ENCODE measurements around the gene SNX9. TPM values are rescaled to one million over a fixed set of nuclear protein-coding genes. Genes with fewer than 3 reads are reported as not detected.

The SNX9 gene
- polyA plus RNA-seq, 2 of the 4 experiments (the other 2 are of a cell fraction): 13.9 to 29.8 TPM

- no peak for TF ChIP-seq KDM1A (IDR thresholded peaks at IDR 0.05; ENCODE audit: low read depth)
- CTCF ChIA-PET: interaction anchor here (0.5 kb wide), 1 partner anchor 106 kb away, joined by 4 read pairs; no protein-coding TSS in a partner anchor
- Histone ChIP-seq H3K9me3 (no peaks in the 10 kb centered on the region), H3K27ac (no peak overlapping the region), H3K4me1 (no peaks in the 10 kb centered on the region), H3K4me2 (no peak overlapping the region), H3K4me3 (no peak overlapping the region)
- FAIRE-seq (no peak), ATAC-seq (no peak), DNase-seq (ENCODE audit: low read depth in 1 of 2, low spot score in 1 of 2) (no peak)
- 94% methylated on average over 16 of the region's 16 CpGs for WGBS (ENCODE audit: missing lambda C conversion rate)
- POLR2A ChIA-PET: no interaction called here
Observed at GRCh38 chr6:157943249-157943963, 120.4 kb downstream of the SNX9 start.

DNA sequence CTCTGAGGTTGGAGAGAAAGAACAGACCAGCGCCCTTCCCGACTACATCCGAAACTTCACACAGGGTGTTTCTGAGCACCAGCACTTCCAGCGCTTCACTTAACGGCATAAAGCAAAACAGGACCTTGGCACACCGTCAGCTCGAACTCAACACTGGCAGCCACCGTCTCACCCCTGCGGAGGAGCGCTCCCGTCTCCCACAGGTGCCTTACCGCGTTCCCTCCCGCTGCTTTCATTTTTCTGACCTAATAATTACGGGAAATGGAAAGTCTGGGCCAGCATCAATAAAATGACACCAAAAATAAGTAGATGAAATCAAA lies 120.9 kb downstream of the SNX9 start:
- ATAC-seq (no peak), DNase-seq (ENCODE audit: low read depth in 1 of 2, low spot score in 1 of 2) (no peak), FAIRE-seq (no peak)
- H3K4me1 ChIP-seq: no peaks in the 10 kb centered on the region
- no peaks in the 10 kb centered on the region for H3K9me3 ChIP-seq
- ChIA-PET POLR2A (no interaction called here), CTCF (interaction anchor here (0.5 kb wide), 1 partner anchor 106 kb away, joined by 4 read pairs; no protein-coding TSS in a partner anchor)
- WGBS (ENCODE audit: missing lambda C conversion rate): 98% methylated on average over 15 of the region's 15 CpGs
- H3K27ac ChIP-seq: no peak overlapping the region
- no peak overlapping the region for H3K4me3 ChIP-seq
- no peak overlapping the region for H3K4me2 ChIP-seq
- TF ChIP-seq ATOH8 (CRISPR knock-in tag; IDR thresholded peaks at IDR 0.05; ENCODE audit: low read depth): no peak

DNA sequence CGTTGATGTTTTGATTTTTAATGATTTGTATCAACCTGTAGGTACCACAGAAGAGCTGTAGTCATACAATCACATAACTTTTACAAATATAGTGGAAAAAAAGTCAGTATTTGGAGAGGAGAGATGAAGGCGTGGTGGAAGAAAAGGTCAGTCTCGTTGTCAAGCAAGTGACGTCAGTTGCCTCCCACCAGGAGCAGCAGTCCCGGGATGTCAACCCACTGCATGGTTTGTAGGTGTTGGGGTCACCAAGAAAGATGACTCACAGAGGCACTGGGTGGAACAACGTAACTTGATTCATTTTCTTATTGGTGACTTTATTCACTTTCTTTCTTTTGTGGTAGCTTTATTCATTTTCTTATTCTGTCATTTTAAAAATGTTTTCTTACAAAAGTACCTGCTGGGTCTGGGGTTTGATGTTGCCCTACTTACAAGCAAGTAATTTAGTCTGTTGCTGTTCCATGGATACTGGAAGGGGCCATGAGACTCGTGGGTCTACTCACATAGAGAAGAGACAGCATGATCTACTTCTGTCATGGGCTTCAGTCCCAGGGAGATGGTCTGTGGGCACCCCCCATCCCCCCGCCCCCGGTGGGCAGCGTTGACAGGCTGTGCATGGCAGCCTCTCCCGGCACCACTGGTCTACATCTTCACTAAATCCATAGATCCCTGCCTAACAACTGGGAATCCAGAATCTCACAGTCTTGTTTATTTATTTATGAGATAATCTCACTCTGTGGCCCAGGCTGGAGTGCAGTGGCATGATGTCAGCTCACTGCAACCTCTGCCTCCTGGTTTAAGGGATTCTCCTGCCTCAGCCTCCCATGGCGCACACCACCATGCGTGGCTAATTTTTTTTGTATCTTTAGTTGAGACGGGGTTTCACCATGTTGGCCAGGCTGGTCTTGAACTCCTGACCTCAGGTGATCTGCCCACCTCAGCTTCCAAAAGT lies 122.2 kb downstream of the SNX9 start:
- Histone ChIP-seq H3K4me2 (no peak overlapping the region), H3K4me1 (no peaks in the 10 kb centered on the region), H3K27ac (no peak overlapping the region), H3K9me3 (peaks cover 4% of the 10 kb centered on the region; the same call in 1 of the 3 replicates), H3K4me3 (no peak overlapping the region)
- FAIRE-seq (no peak), ATAC-seq (no peak), DNase-seq (ENCODE audit: low read depth in 1 of 2, low spot score in 1 of 2) (no peak)
- 92% methylated on average over 13 of the region's 14 CpGs for WGBS (ENCODE audit: missing lambda C conversion rate)
- no peak for TF ChIP-seq MAZ (IDR thresholded peaks at IDR 0.05; ENCODE audit: borderline replicate concordance, low read depth, low read length)
- TF ChIP-seq, protein P1, sequence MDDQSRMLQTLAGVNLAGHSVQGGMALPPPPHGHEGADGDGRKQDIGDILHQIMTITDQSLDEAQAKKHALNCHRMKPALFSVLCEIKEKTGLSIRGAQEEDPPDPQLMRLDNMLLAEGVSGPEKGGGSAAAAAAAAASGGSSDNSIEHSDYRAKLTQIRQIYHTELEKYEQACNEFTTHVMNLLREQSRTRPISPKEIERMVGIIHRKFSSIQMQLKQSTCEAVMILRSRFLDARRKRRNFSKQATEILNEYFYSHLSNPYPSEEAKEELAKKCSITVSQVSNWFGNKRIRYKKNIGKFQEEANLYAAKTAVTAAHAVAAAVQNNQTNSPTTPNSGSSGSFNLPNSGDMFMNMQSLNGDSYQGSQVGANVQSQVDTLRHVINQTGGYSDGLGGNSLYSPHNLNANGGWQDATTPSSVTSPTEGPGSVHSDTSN (IDR thresholded peaks at IDR 0.05): no peak
- TF ChIP-seq RARB (CRISPR knock-in tag; IDR thresholded peaks at IDR 0.05): no peak
- TF ChIP-seq HOXB13 (CRISPR knock-in tag; IDR thresholded peaks at IDR 0.05; ENCODE audit: low read depth): no peak
- no peak for TF ChIP-seq MAFK (IDR thresholded peaks at IDR 0.05; ENCODE audit: partially characterized antibody)
- no peak for TF ChIP-seq MAX (IDR thresholded peaks at IDR 0.05)
- ChIA-PET CTCF (interaction anchor here (0.6 kb wide), 1 partner anchor 278 kb away, joined by 3 read pairs; no protein-coding TSS in a partner anchor), POLR2A (no interaction called here)

DNA sequence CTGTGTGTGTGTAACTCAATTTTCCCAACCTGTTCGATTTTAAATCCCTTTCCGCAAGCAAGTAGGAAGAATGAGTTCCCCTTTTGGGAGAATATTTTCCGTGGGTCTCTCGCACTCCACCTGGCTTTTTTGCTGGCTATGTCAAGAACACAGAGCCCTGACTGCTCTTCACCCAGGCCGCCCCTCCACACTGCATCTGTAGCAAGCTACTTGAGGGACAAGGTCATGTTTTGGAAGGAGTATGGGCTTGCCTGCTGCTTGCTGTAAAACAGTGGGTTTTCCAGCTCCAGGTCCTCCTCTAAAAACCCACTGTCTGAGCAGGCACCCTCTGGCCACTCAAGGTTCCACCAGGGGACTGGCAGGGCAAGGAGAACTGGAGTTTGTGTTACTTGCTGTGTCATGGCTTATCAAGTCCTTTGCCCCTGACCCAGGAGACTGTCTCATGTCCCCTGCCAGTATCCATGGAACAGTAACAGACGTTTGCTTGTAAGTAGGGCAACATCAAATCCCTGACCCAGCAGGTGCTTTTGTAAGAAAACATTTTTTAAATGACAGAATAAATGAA lies 123.1 kb downstream of the SNX9 start:
- Histone ChIP-seq H3K4me3 (no peak overlapping the region), H3K27ac (no peak overlapping the region), H3K4me1 (no peaks in the 10 kb centered on the region), H3K9me3 (peaks cover 5% of the 10 kb centered on the region; the same call in 1 of the 3 replicates), H3K4me2 (no peak overlapping the region)
- ATAC-seq (no peak), DNase-seq (ENCODE audit: low read depth in 1 of 2, low spot score in 1 of 2) (no peak), FAIRE-seq (no peak)
- ChIA-PET CTCF (interaction anchor here (0.9 to 1.1 kb wide), 3 partner anchors 8 to 190 kb away, joined by 3 to 4 read pairs (median 4); no protein-coding TSS in a partner anchor), POLR2A (no interaction called here)
- no peak for TF ChIP-seq MYC (IDR thresholded peaks at IDR 0.05; ENCODE audit: borderline replicate concordance, low read length)
- TF ChIP-seq CHD2 (IDR thresholded peaks at IDR 0.05; ENCODE audit: low read length, partially characterized antibody): no peak
- no peak for TF ChIP-seq KDM5A (IDR thresholded peaks at IDR 0.05)
- TF ChIP-seq NFE2L2 (conservative IDR thresholded peaks at IDR 0.05; ENCODE audit: low read length): no peak
- WGBS (ENCODE audit: missing lambda C conversion rate): 91% methylated on average over 6 of the region's 6 CpGs

Measured in A549 (cell line).